ENCODE results near the gene IFNA2.
"Not testable (repeated sequence)": the region's sequence is repeated elsewhere in the genome, so short reads cannot be mapped to it uniquely, and the experiment has no call there.

The IFNA2 gene

GRCh38 chr9:21385131-21385670, at the start of gene IFNA2:
Gene IFNA2 (minus strand): TSS chr9:21385398. CDS start chr9:21385329, 69 bp downstream.
- no peak for DNase-seq

GRCh38 chr9:21435015-21435383, 49.8 kb upstream of the IFNA2 start:
- not testable (repeated sequence) for DNase-seq

- peak; percentile 68 for DNase-seq
These were observed 49.2 kb upstream of the IFNA2 start for GRCh38 chr9:21434202-21435014.

GRCh38 chr9:21432672-21433425, 47.7 kb upstream of the IFNA2 start:
- DNase-seq, result no peak

GRCh38 chr9:21429191-21429590, 44.0 kb upstream of the IFNA2 start:
- DNase-seq, result no peak

- no peak for DNase-seq
These were observed 43.0 kb upstream of the IFNA2 start for GRCh38 chr9:21428235-21428634.

GRCh38 chr9:21415493-21416267, 30.5 kb upstream of the IFNA2 start:
- DNase-seq, result no peak

- no peak for DNase-seq
These were observed 29.2 kb upstream of the IFNA2 start for GRCh38 chr9:21414220-21414940.

GRCh38 chr9:21413624-21414023, 28.4 kb upstream of the IFNA2 start:
- DNase-seq, result no peak

- no peak for DNase-seq
These were observed 28.0 kb upstream of the IFNA2 start for GRCh38 chr9:21413151-21413550.

- DNase-seq, result no peak
These were observed 26.9 kb upstream of the IFNA2 start for GRCh38 chr9:21412107-21412506.

GRCh38 chr9:21408817-21409216, 23.6 kb upstream of the IFNA2 start, which contains the start of gene IFNA8:
Gene IFNA8 (plus strand): TSS chr9:21409117. CDS start chr9:21409177, 60 bp downstream.
- DNase-seq, result no peak

GRCh38 chr9:21404146-21404545, 18.9 kb upstream of the IFNA2 start:
- no peak for DNase-seq

GRCh38 chr9:21402386-21403251, 17.4 kb upstream of the IFNA2 start:
- peak; percentile 59 for DNase-seq

- DNase-seq, result no peak
These were observed 14.8 kb upstream of the IFNA2 start for GRCh38 chr9:21399956-21400355.

GRCh38 chr9:21398955-21399489, 13.8 kb upstream of the IFNA2 start:
- no peak for DNase-seq

- peak; percentile 89 for DNase-seq
These were observed 10.8 kb upstream of the IFNA2 start for GRCh38 chr9:21395778-21396717.

GRCh38 chr9:21392270-21392669, 7.1 kb upstream of the IFNA2 start:
- DNase-seq, result no peak

- DNase-seq, result no peak
These were observed 1.6 kb downstream of the IFNA2 start for GRCh38 chr9:21383627-21384026.

All from eye (tissue), 1 donor.